Prostate gland (tissue), 2 donors: Measurements from ENCODE around the gene ERP44.
"Not testable (repeated sequence)": the region's sequence is repeated elsewhere in the genome, so short reads cannot be mapped to it uniquely, and the experiment has no call there.

Experiments used
- CTCF ChIP-seq, 4 experiments: fragments of 200-600 bp in 2 of 4; fragments of 450-650 bp in 2 of 4; sonication (generic) in 2 of 4; IDR thresholded peaks; 1 replicate in 3 of 4; 2 replicates in 1 of 4; pipeline ENCODE4 v1.5.1; 2016 to 2019; ENCODE audit warnings: antibody characterized with exemption in 4 of 4, mild to moderate bottlenecking in 2 of 4, moderate library complexity in 2 of 4
- POLR2A ChIP-seq: fragments of 450-650 bp; IDR thresholded peaks from one replicate; pipeline ENCODE4 v1.6.1; 2016; ENCODE audit warnings: antibody characterized with exemption, mild to moderate bottlenecking
- POLR2AphosphoS5 ChIP-seq: sonication (generic); formaldehyde crosslinking; IDR thresholded peaks from one replicate; pipeline ENCODE4 v1.6.1; 2017; ENCODE audit warnings: antibody characterized with exemption

GRCh38 chr9:100069068-100069467 is 29.7 kb downstream of the ERP44 start:
- not testable (repeated sequence) for TF ChIP-seq CTCF (IDR thresholded peaks at IDR 0.05); POLR2A; POLR2AphosphoS5
